T-cell (primary cell): ENCODE measurements around the gene FRRS1L. TPM values are rescaled to one million over a fixed set of nuclear protein-coding genes. Genes with fewer than 3 reads are reported as not detected.

ENCODE experiments used
- ATAC-seq, 4 experiments: fragments of 200-7000 bp in 3 of 4; fragments of 150-1000 bp in 1 of 4; cut with Tn5 transposase; replicated peaks in 1 of 4; 1 replicate in 3 of 4; 2 replicates in 1 of 4; pipeline ENCODE4 v1.10.0; 2021; ENCODE audit warnings: moderate library complexity in 3 of 4, mild to moderate bottlenecking in 2 of 4, moderate number of reproducible peaks in 1 of 4
- CTCF ChIA-PET, 2 donors: fragments of 300-600 bp; sonication (Branson Sonifier 250); formaldehyde crosslinking; loops; one replicate each; lab custom pipeline; 2022; ENCODE audit warnings: antibody characterized with exemption in 2 of 2; lab: Charles Lee
- POLR2A ChIA-PET, 2 donors: fragments of 300-600 bp; sonication (Branson Sonifier 250); formaldehyde crosslinking; loops; one replicate each; lab custom pipeline; 2022; ENCODE audit warnings: antibody characterized with exemption in 2 of 2; lab: Charles Lee
- DNase-seq, 35 experiments: peaks; one replicate each; pipeline versions ENCODE4 v3.0.0 to v3.0.0-alpha.2; 2013 to 2023
- H3K27ac ChIP-seq: one replicate; pipeline ENCODE4 v1.5.1; 2013; ENCODE audit warnings: low read length
- H3K27me3 ChIP-seq, 2 experiments: replicated peaks in 1 of 2; 1 replicate in 1 of 2; 2 replicates in 1 of 2; pipeline versions ENCODE4 v1.6.1 to v1.7.0; 2013; ENCODE audit warnings: low read length in 1 of 2, mixed read lengths in 1 of 2; ENCODE audit not compliant: control insufficient read depth in 2 of 2, insufficient read depth in 2 of 2; ENCODE audit errors: extremely low read depth in 1 of 2
- H3K36me3 ChIP-seq, 2 donors: 1 replicate in 1 of 2; 2 replicates in 1 of 2; pipeline versions ENCODE4 v1.6.1 to v1.7.0; 2013; ENCODE audit warnings: low read length in 1 of 2; ENCODE audit not compliant: control insufficient read depth in 2 of 2, insufficient read depth in 1 of 2; ENCODE audit errors: extremely low read depth in 1 of 2
- H3K4me1 ChIP-seq, 2 experiments: 1 replicate in 1 of 2; 2 replicates in 1 of 2; pipeline versions ENCODE4 v1.6.1 to v1.7.0; 2013; ENCODE audit warnings: low read length in 2 of 2, mixed read lengths in 1 of 2; ENCODE audit not compliant: insufficient read depth in 2 of 2, control insufficient read depth in 1 of 2; ENCODE audit errors: extremely low read depth in 1 of 2
- H3K4me3 ChIP-seq, 2 donors: 1 replicate in 1 of 2; 2 replicates in 1 of 2; pipeline versions ENCODE4 v1.5.1 to v1.7.0; 2013; ENCODE audit warnings: mild to moderate bottlenecking in 2 of 2, low read length in 1 of 2, moderate library complexity in 1 of 2; ENCODE audit not compliant: control insufficient read depth in 1 of 2; ENCODE audit errors: extremely low read depth in 1 of 2
- H3K9me3 ChIP-seq: 2 replicates; pipeline ENCODE4 v1.7.0; 2013
- H3K27ac Mint-ChIP-seq, 2 donors: one replicate each; pipeline ENCODE4 v1.8.0; 2020 to 2021; ENCODE audit warnings: mild to moderate bottlenecking in 2 of 2, mixed read lengths in 2 of 2
- H3K27me3 Mint-ChIP-seq, 2 donors: one replicate each; pipeline ENCODE4 v1.8.0; 2021 to 2022; ENCODE audit warnings: mixed read lengths in 2 of 2
- H3K36me3 Mint-ChIP-seq: one replicate; pipeline ENCODE4 v1.8.0; 2021; ENCODE audit warnings: mixed read lengths
- H3K4me1 Mint-ChIP-seq, 3 donors: one replicate each; pipeline ENCODE4 v1.8.0; 2020 to 2022; ENCODE audit warnings: mixed read lengths in 3 of 3, mild to moderate bottlenecking in 1 of 3
- H3K4me3 Mint-ChIP-seq, 3 donors: one replicate each; pipeline ENCODE4 v1.8.0; 2020 to 2022; ENCODE audit warnings: mild to moderate bottlenecking in 3 of 3, mixed read lengths in 3 of 3, moderate library complexity in 3 of 3
- H3K9me3 Mint-ChIP-seq, 3 donors: one replicate each; pipeline ENCODE4 v1.8.0; 2020 to 2022; ENCODE audit warnings: mixed read lengths in 3 of 3
- WGBS: methylation state at CpG from one replicate; pipeline ENCODE4 v1.1.5; 2013; ENCODE audit warnings: missing lambda C conversion rate; ENCODE audit not compliant: insufficient coverage; 5-methylcytosine and 5-hydroxymethylcytosine counted together
- total RNA-seq, 35 experiments: library from RNA in 6 of 35; stranded (reverse) in 6 of 35; fragments of 120-200 nt in 1 of 35; gene quantifications; one replicate each; pipeline versions ENCODE4 v1.2.1 to v1.2.4 and lab custom pipeline; 2013 to 2026

FRRS1L gene
- total RNA-seq, 5 donors from 2014 or later (not counting 1 experiment from before 2014, with no cell fraction given) = 0.03 TPM; not detected in 4

DNA sequence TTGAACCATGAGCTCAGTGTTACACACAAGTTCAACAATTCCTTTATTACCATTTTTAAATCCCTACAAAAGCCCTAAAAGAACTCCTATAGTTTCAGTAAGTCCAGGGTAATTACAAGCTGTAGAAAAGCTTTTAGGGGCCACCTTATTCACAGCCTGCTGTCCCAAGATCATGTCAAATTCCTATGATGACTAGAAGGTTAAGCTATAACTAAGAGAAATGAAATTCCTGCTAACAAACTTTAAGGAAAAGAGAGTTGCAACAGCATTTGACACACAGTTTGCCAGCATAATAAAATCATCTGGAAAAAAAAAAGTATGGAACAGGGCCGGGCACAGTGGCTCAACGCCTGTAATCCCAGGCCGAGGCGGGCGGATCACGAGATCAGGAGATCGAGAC, 78.8 kb downstream of the FRRS1L start:
- no peak for ATAC-seq

DNA sequence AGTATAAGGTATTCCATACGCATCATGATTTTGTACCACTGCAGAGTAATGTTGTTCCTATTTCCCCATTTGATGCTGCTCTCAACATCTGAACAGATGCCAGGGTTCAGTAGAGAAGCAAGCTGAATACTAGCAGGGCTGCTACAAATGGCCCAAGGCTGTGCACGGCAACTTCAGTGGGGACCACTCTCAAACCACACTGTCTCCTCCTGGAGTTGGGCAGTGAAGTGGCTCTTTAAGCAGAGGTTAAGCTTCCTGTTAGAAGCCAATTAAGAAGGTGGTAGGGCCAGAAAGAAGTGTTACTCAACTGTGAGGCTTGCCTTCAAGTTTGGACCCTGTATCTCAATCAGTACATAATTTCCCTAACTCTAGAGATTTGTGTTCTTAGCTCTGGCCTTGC, 79.3 kb downstream of the FRRS1L start:
- Mint-ChIP-seq H3K27me3 (no peaks in the 10 kb centered on the region), H3K36me3 (peaks cover 65% of the 10 kb centered on the region), H3K9me3 (no peaks in the 10 kb centered on the region), H3K4me3 (no peak overlapping the region), H3K4me1 (peaks cover 16 to 22% (median 19%) of the 10 kb centered on the region in 3 donors), H3K27ac (no peak overlapping the region)
- no peaks in the 10 kb centered on the region for H3K4me1 ChIP-seq
- ChIA-PET CTCF (interaction anchor here in 1 of 2 donors (1.7 kb wide), 1 partner anchor 10 kb away, joined by 5 read pairs; no protein-coding TSS in a partner anchor), POLR2A (interaction anchor here in 1 of 2 donors (0.5 to 0.8 kb wide), 3 partner anchors 9 to 166 kb away, joined by 3 to 7 read pairs (median 5); no protein-coding TSS in a partner anchor)
- no peak overlapping the region for H3K4me3 ChIP-seq
- ATAC-seq (no peak), DNase-seq (no peak)
- H3K27ac ChIP-seq = no peak overlapping the region
- H3K9me3 ChIP-seq = no peaks in the 10 kb centered on the region
- WGBS = no CpG with 5 or more reads among the region's 2 CpGs
- peaks cover 5 to 62% of the 10 kb centered on the region in 2 donors for H3K36me3 ChIP-seq
- no peaks in the 10 kb centered on the region for H3K27me3 ChIP-seq

More for the DNA sequence above, 78.8 kb downstream of the FRRS1L start:
- H3K9me3 Mint-ChIP-seq = no peaks in the 10 kb centered on the region
- 84% methylated on average over 2 of the region's 7 CpGs for WGBS
- peaks cover 65% of the 10 kb centered on the region for H3K36me3 Mint-ChIP-seq
- ChIA-PET CTCF (interaction anchor here in 1 of 2 donors (1.7 kb wide), 1 partner anchor 10 kb away, joined by 5 read pairs; no protein-coding TSS in a partner anchor), POLR2A (interaction anchor here in 1 of 2 donors (0.6 to 0.8 kb wide), 2 partner anchors 9 to 167 kb away, joined by 3 to 5 read pairs; no protein-coding TSS in a partner anchor)
- Histone ChIP-seq H3K4me1 (no peaks in the 10 kb centered on the region), H3K27me3 (no peaks in the 10 kb centered on the region), H3K4me3 (no peak overlapping the region), H3K36me3 (peaks cover 5 to 59% of the 10 kb centered on the region in 2 donors), H3K9me3 (no peaks in the 10 kb centered on the region), H3K27ac (no peak overlapping the region)
- H3K27ac Mint-ChIP-seq = no peak overlapping the region
- peaks cover 15 to 23% (median 20%) of the 10 kb centered on the region in 3 donors for H3K4me1 Mint-ChIP-seq
- no peak for DNase-seq
- H3K27me3 Mint-ChIP-seq = no peaks in the 10 kb centered on the region
- no peak overlapping the region for H3K4me3 Mint-ChIP-seq

DNA sequence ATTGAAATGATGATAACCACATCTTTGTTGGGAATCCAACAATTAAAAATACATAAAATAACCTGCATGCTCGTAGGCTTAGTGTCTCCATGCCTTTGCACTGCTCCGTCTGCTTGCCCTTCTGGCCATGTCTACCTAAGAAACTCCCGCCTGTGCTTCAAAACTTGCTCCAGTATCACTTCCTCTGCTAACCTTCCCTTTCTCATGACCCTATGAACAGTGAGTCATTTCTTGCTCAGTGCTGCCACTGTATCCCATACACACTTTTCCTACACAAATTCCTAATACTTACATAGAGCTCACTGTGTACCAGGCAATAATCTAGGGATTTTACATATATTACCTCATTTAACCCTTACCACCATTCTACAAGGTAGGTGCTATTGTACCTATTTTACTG, 80.8 kb downstream of the FRRS1L start:
- no peaks in the 10 kb centered on the region for H3K9me3 Mint-ChIP-seq
- DNase-seq (no peak), ATAC-seq (no peak)
- H3K36me3 ChIP-seq = peaks cover 3 to 57% of the 10 kb centered on the region in 2 donors
- POLR2A ChIA-PET = no interaction called here
- H3K4me1 Mint-ChIP-seq = peaks cover 13 to 19% (median 13%) of the 10 kb centered on the region in 3 donors
- no peak overlapping the region for H3K4me3 Mint-ChIP-seq
- no peak overlapping the region for H3K27ac ChIP-seq
- no peak overlapping the region for H3K4me3 ChIP-seq
- H3K9me3 ChIP-seq = no peaks in the 10 kb centered on the region
- H3K4me1 ChIP-seq = no peaks in the 10 kb centered on the region
- H3K27me3 ChIP-seq = no peaks in the 10 kb centered on the region
- 87% methylated on average over 3 of the region's 3 CpGs for WGBS
- no peak overlapping the region for H3K27ac Mint-ChIP-seq
- peaks cover 58% of the 10 kb centered on the region for H3K36me3 Mint-ChIP-seq
- CTCF ChIA-PET = no interaction called here
- H3K27me3 Mint-ChIP-seq = no peaks in the 10 kb centered on the region

DNA sequence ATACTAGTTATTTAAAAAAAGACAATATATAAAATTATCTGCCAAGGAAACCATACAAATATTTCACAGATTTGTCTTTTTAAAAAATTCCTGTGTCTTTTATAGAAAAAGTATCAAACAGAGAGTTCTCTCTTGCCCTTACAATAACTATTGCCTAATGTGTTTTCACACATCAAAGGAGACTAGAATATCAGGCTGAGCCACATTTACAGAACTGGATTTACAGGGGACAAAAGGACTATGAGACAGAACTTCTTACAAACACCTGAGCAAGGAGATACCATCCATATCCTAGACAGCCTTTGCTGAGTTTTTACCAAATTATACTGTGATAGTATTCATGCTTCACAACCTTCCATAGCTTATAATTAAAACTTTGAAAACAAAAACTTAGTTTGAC, 81.5 kb downstream of the FRRS1L start:
- Mint-ChIP-seq H3K4me3 (no peak overlapping the region), H3K9me3 (no peaks in the 10 kb centered on the region), H3K36me3 (peaks cover 56% of the 10 kb centered on the region), H3K4me1 (peaks cover 10 to 16% (median 13%) of the 10 kb centered on the region in 3 donors), H3K27me3 (no peaks in the 10 kb centered on the region), H3K27ac (no peak overlapping the region)
- Histone ChIP-seq H3K4me3 (no peak overlapping the region), H3K36me3 (peaks cover 3 to 51% of the 10 kb centered on the region in 2 donors), H3K9me3 (no peaks in the 10 kb centered on the region), H3K27ac (no peak overlapping the region), H3K4me1 (no peaks in the 10 kb centered on the region), H3K27me3 (no peaks in the 10 kb centered on the region)
- ChIA-PET POLR2A (no interaction called here), CTCF (no interaction called here)
- ATAC-seq (no peak), DNase-seq (no peak)

DNA sequence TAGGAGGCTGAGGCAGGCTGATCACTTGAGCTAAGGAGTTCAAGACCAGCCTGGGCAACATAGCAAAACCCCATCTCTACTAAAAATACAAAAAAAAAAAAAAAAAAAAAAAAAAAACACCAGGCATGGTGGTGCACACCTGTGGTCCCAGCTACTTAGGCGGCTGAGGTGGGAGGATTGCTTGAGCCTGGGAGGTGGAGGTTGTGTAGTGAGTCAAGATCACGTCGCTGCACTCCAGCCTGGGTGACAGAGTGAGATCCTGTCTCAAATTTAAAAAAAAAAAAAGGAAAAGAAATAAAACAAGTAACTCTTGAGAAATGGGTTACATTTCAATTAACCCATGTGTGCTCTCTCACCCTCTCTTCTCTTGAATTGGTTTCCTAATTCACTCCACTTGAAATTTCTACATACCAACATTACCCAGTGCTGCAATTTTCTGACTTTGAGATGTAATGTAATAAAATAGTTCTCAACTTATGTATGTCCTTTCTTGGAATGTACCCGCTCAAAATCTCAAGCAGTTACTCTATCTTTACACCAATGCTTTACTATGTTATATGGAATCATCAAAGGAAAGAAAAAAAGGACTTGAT, 83.1 kb downstream of the FRRS1L start:
- Histone ChIP-seq H3K27ac (no peak overlapping the region), H3K36me3 (peaks cover 3 to 54% of the 10 kb centered on the region in 2 donors), H3K4me3 (no peak overlapping the region), H3K4me1 (no peaks in the 10 kb centered on the region), H3K27me3 (no peaks in the 10 kb centered on the region), H3K9me3 (no peaks in the 10 kb centered on the region)
- ATAC-seq (no peak), DNase-seq (no peak)
- Mint-ChIP-seq H3K36me3 (peaks cover 65% of the 10 kb centered on the region), H3K27me3 (no peaks in the 10 kb centered on the region), H3K4me3 (no peak overlapping the region), H3K9me3 (no peaks in the 10 kb centered on the region), H3K27ac (no peak overlapping the region), H3K4me1 (peaks cover 10 to 16% (median 13%) of the 10 kb centered on the region in 3 donors)
- POLR2A ChIA-PET = interaction anchor here in 1 of 2 donors (0.6 kb wide), 1 partner anchor 166 kb away, joined by 6 read pairs; no protein-coding TSS in a partner anchor
- WGBS = no CpG with 5 or more reads among the region's 4 CpGs
- CTCF ChIA-PET = no interaction called here

DNA sequence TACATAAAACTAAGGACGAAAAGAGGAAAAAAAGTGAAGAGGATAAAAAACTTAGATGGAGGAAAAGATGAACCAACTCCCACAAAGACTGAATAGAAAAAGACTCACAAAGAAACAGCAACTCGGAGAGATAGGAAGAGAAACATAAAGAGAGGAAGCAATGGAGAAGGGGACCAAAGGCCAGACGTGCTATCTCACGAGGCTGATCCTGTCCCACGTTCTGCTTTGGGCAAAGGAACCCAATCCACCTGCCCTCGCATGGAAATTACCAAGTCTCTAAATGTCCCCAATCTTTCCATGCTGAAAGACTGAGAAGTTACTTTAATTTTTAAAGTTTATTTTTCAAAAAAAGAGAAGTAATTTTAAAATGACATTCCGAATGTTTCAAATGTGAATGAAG, 83.9 kb downstream of the FRRS1L start:
- no peak for ATAC-seq
- H3K9me3 ChIP-seq = no peaks in the 10 kb centered on the region
- H3K27ac Mint-ChIP-seq = no peak overlapping the region

More for the DNA sequence above, 83.9 kb downstream of the FRRS1L start:
- Histone ChIP-seq H3K27ac (no peak overlapping the region), H3K27me3 (no peaks in the 10 kb centered on the region), H3K4me1 (no peaks in the 10 kb centered on the region), H3K4me3 (no peak overlapping the region), H3K36me3 (peaks cover 3 to 56% of the 10 kb centered on the region in 2 donors)
- no peak for DNase-seq
- Mint-ChIP-seq H3K9me3 (no peaks in the 10 kb centered on the region), H3K36me3 (peaks cover 67% of the 10 kb centered on the region), H3K27me3 (no peaks in the 10 kb centered on the region), H3K4me3 (no peak overlapping the region), H3K4me1 (peaks cover 10 to 16% (median 13%) of the 10 kb centered on the region in 3 donors)
- ChIA-PET POLR2A (no interaction called here), CTCF (no interaction called here)
- WGBS = no CpG with 5 or more reads among the region's 7 CpGs
